WTC11 (cell line): ENCODE data around the gene MOCS1. TPM values are rescaled to one million over a fixed set of nuclear protein-coding genes. Genes with fewer than 3 reads are reported as not detected.

Source experiments
- ATAC-seq: fragments of 200-7000 bp; cut with Tn5 transposase; 2 replicates; pipeline ENCODE4 v1.10.0; 2021; ENCODE audit warnings: mild to moderate bottlenecking, moderate library complexity
- CTCF ChIA-PET: fragments of 300-600 bp; sonication (Branson Sonifier 250); formaldehyde crosslinking; loops from one replicate; lab custom pipeline; 2021; ENCODE audit warnings: antibody characterized with exemption; lab: Charles Lee
- POLR2A ChIA-PET: fragments of 350-600 bp; sonication (Branson Sonifier 250); formaldehyde crosslinking; loops from one replicate; lab custom pipeline; 2021; ENCODE audit warnings: antibody characterized with exemption; lab: Charles Lee
- DNase-seq: peaks from one replicate; pipeline ENCODE4 v3.0.0; 2021; ENCODE audit warnings: low spot score
- H3K27ac Mint-ChIP-seq: 2 replicates; pipeline ENCODE4 v1.8.0; 2021; ENCODE audit warnings: mixed read lengths
- H3K27me3 Mint-ChIP-seq: 2 replicates; pipeline ENCODE4 v1.8.0; 2021; ENCODE audit warnings: low read depth, mild to moderate bottlenecking, moderate library complexity, mixed read lengths
- H3K36me3 Mint-ChIP-seq: 2 replicates; pipeline ENCODE4 v1.8.0; 2021; ENCODE audit warnings: mixed read lengths
- H3K4me1 Mint-ChIP-seq: 2 replicates; pipeline ENCODE4 v1.8.0; 2022; ENCODE audit warnings: mixed read lengths
- H3K4me3 Mint-ChIP-seq: 2 replicates; pipeline ENCODE4 v1.8.0; 2021; ENCODE audit warnings: mild to moderate bottlenecking, moderate library complexity, mixed read lengths
- H3K9me3 Mint-ChIP-seq: 2 replicates; pipeline ENCODE4 v1.8.0; 2021; ENCODE audit warnings: mixed read lengths
- AR ChIP-seq: fragments of 250-450 bp; sonication (Bioruptor Pico); IDR thresholded peaks from 2 replicates; pipeline ENCODE4 v1.9.0; 2021; ENCODE audit warnings: mild to moderate bottlenecking
- ATF6 ChIP-seq: sonication (generic); formaldehyde crosslinking; IDR thresholded peaks from 2 replicates; pipeline ENCODE4 v1.8.1; 2023; ENCODE audit warnings: mild to moderate bottlenecking, missing genetic modification reagents
- CREB1 ChIP-seq: sonication (generic); formaldehyde crosslinking; IDR thresholded peaks from 2 replicates; pipeline ENCODE4 v1.8.0; 2023; ENCODE audit warnings: mild to moderate bottlenecking, missing genetic modification reagents
- EMX1 ChIP-seq: fragments of 250-450 bp; sonication (Bioruptor Pico); IDR thresholded peaks from 2 replicates; pipeline ENCODE4 v1.8.0; 2021; ENCODE audit warnings: mild to moderate bottlenecking
- FOXP1 ChIP-seq: sonication (generic); formaldehyde crosslinking; IDR thresholded peaks from 2 replicates; pipeline ENCODE4 v1.8.0; 2022; ENCODE audit warnings: missing genetic modification reagents, mild to moderate bottlenecking, moderate library complexity, borderline replicate concordance
- GTF2I ChIP-seq: fragments of 250-450 bp; sonication (Bioruptor Pico); conservative IDR thresholded peaks from 2 replicates; pipeline ENCODE4 v1.4.0; 2021; ENCODE audit warnings: mild to moderate bottlenecking
- HMGXB4 ChIP-seq: sonication (generic); formaldehyde crosslinking; IDR thresholded peaks from 2 replicates; pipeline ENCODE4 v1.8.1; 2023; ENCODE audit warnings: mild to moderate bottlenecking, moderate library complexity, missing genetic modification reagents
- IRF2 ChIP-seq: sonication (generic); formaldehyde crosslinking; IDR thresholded peaks from 2 replicates; pipeline ENCODE4 v1.8.0; 2022; ENCODE audit warnings: low read depth, missing genetic modification reagents, borderline replicate concordance
- JUN ChIP-seq: sonication (generic); formaldehyde crosslinking; IDR thresholded peaks from 2 replicates; pipeline ENCODE4 v1.8.0; 2023; ENCODE audit warnings: mild to moderate bottlenecking, missing genetic modification reagents
- MXD4 ChIP-seq: fragments of 250-450 bp; sonication (Bioruptor Pico); IDR thresholded peaks from 2 replicates; pipeline ENCODE4 v1.8.0; 2021; ENCODE audit warnings: mild to moderate bottlenecking, moderate library complexity, borderline replicate concordance
- PRDM15 ChIP-seq: sonication (generic); formaldehyde crosslinking; IDR thresholded peaks from 2 replicates; pipeline ENCODE4 v1.8.0; 2022; ENCODE audit warnings: missing genetic modification reagents
- PRRX2 ChIP-seq: fragments of 250-450 bp; sonication (Bioruptor Pico); IDR thresholded peaks from 2 replicates; pipeline ENCODE4 v1.8.0; 2021; ENCODE audit warnings: mild to moderate bottlenecking
- SMAD3 ChIP-seq: sonication (generic); formaldehyde crosslinking; IDR thresholded peaks from 2 replicates; pipeline ENCODE4 v1.8.0; 2022; ENCODE audit warnings: missing genetic modification reagents, mild to moderate bottlenecking, borderline replicate concordance
- SMAD4 ChIP-seq: sonication (generic); formaldehyde crosslinking; IDR thresholded peaks from 2 replicates; pipeline ENCODE4 v1.8.0; 2022; ENCODE audit warnings: mild to moderate bottlenecking, missing genetic modification reagents
- ZNF121 ChIP-seq: sonication (generic); formaldehyde crosslinking; IDR thresholded peaks from 2 replicates; pipeline ENCODE4 v1.8.0; 2023; ENCODE audit warnings: missing genetic modification reagents
- ZNF219 ChIP-seq: sonication (generic); formaldehyde crosslinking; IDR thresholded peaks from 2 replicates; pipeline ENCODE4 v1.8.0; 2023; ENCODE audit warnings: missing genetic modification reagents, mild to moderate bottlenecking, borderline replicate concordance
- ZNF281 ChIP-seq: sonication (generic); formaldehyde crosslinking; IDR thresholded peaks from 2 replicates; pipeline ENCODE4 v1.8.0; 2023; ENCODE audit warnings: mild to moderate bottlenecking, missing genetic modification reagents
- ZNF317 ChIP-seq: sonication (generic); formaldehyde crosslinking; IDR thresholded peaks from 2 replicates; pipeline ENCODE4 v1.8.1; 2023; ENCODE audit warnings: low read depth, mild to moderate bottlenecking, moderate library complexity, missing genetic modification reagents, borderline replicate concordance
- ZNF423 ChIP-seq: fragments of 250-450 bp; sonication (Bioruptor Pico); IDR thresholded peaks from 2 replicates; pipeline ENCODE4 v2.1.2; 2022; ENCODE audit warnings: mild to moderate bottlenecking, moderate library complexity
- ZNF671 ChIP-seq: fragments of 250-450 bp; sonication (Bioruptor Pico); IDR thresholded peaks from 2 replicates; pipeline ENCODE4 v1.8.0; 2021; ENCODE audit warnings: mild to moderate bottlenecking
- total RNA-seq: library from RNA; stranded (reverse); gene quantifications from 3 replicates; pipeline ENCODE4 v1.2.3, GENCODE V29; 2021

The MOCS1 gene
- total RNA-seq, 1 experiment from 2014 or later: 18.5 TPM

- TF ChIP-seq ZNF121 (CRISPR knock-in tag) (no peak), ATF6 (CRISPR knock-in tag) (no peak), GTF2I (no peak)
Observed at GRCh38 chr6:39904946-39905639, 29.2 kb downstream of the MOCS1 start (continued).

- CTCF ChIA-PET: interaction anchor here (1.4 kb wide), 1 partner anchor 37 kb away, joined by 3 read pairs; no protein-coding TSS in a partner anchor
- DNase-seq (no peak), ATAC-seq (no peak)
- peaks cover 9% of the 10 kb centered on the region for H3K4me1 Mint-ChIP-seq
- H3K9me3 Mint-ChIP-seq: no peaks in the 10 kb centered on the region
- POLR2A ChIA-PET: no interaction called here
- H3K27me3 Mint-ChIP-seq: no peaks in the 10 kb centered on the region; the same call in none of the 2 replicates
- no peak overlapping the region for H3K27ac Mint-ChIP-seq
- H3K4me3 Mint-ChIP-seq: no peak overlapping the region
- TF ChIP-seq ZNF281 (CRISPR knock-in tag): no peak
- TF ChIP-seq MXD4 (CRISPR knock-in tag): no peak
- TF ChIP-seq FOXP1 (CRISPR knock-in tag): no peak
- TF ChIP-seq SMAD4 (CRISPR knock-in tag): no peak
- no peak for TF ChIP-seq PRDM15 (CRISPR knock-in tag)
- TF ChIP-seq JUN (CRISPR knock-in tag): no peak
- no peak for TF ChIP-seq ZNF219 (CRISPR knock-in tag)
- H3K36me3 Mint-ChIP-seq: peaks cover 22% of the 10 kb centered on the region
Observed at GRCh38 chr6:39903656-39904055, 30.6 kb downstream of the MOCS1 start.

GRCh38 chr6:39902786-39903465 is 31.3 kb downstream of the MOCS1 start:
- Mint-ChIP-seq H3K27me3 (no peaks in the 10 kb centered on the region; the same call in none of the 2 replicates), H3K9me3 (no peaks in the 10 kb centered on the region), H3K27ac (no peak overlapping the region), H3K36me3 (peaks cover 22% of the 10 kb centered on the region), H3K4me3 (no peak overlapping the region), H3K4me1 (peaks cover 16% of the 10 kb centered on the region)
- DNase-seq: no peak
- ChIA-PET POLR2A (no interaction called here), CTCF (no interaction called here)
- peak; percentile 47 for ATAC-seq
- no peak for TF ChIP-seq ZNF317 (CRISPR knock-in tag)
- no peak for TF ChIP-seq ZNF671 (CRISPR knock-in tag)
- TF ChIP-seq IRF2: no peak
- TF ChIP-seq HMGXB4 (CRISPR knock-in tag): no peak
- TF ChIP-seq ZNF121 (CRISPR knock-in tag): no peak
- TF ChIP-seq EMX1 (CRISPR knock-in tag): no peak
- TF ChIP-seq ZNF423: no peak
- TF ChIP-seq CREB1 (CRISPR knock-in tag): no peak
- no peak for TF ChIP-seq SMAD3
- no peak for TF ChIP-seq PRRX2 (CRISPR knock-in tag)
- no peak for TF ChIP-seq AR (CRISPR knock-in tag)
